Kidney (tissue), 14 donors: ENCODE measurements around the gene CAMK2N2. TPM values are rescaled to one million over a fixed set of nuclear protein-coding genes. Genes with fewer than 3 reads are reported as not detected.

Experiments
- DNase-seq, 5 donors: peaks; one replicate each; pipeline ENCODE4 v3.0.0-alpha.2; 2013 to 2020
- FAIRE-seq: peaks from 2 replicates; lab custom pipeline; 2012; peaks lifted over from hg19 to GRCh38; lab: Jason Lieb, UNC
- H3K27ac ChIP-seq, 2 donors: one replicate each; pipeline ENCODE4 v1.7.0; 2013; ENCODE audit warnings: low read depth in 2 of 2, low read length in 2 of 2, inconsistent platforms in 1 of 2
- H3K27me3 ChIP-seq: one replicate; pipeline ENCODE4 v1.7.1; 2013; ENCODE audit warnings: low read length, inconsistent platforms; ENCODE audit not compliant: control insufficient read depth, insufficient read depth
- H3K36me3 ChIP-seq, 3 donors: one replicate each; pipeline versions ENCODE4 v1.7.0 to v1.7.1; 2013; ENCODE audit warnings: low read length in 3 of 3, control low read depth in 1 of 3, inconsistent platforms in 1 of 3; ENCODE audit not compliant: insufficient read depth in 3 of 3, control insufficient read depth in 2 of 3
- H3K4me1 ChIP-seq, 3 donors: one replicate each; pipeline versions ENCODE4 v1.7.0 to v1.7.1; 2013; ENCODE audit warnings: low read length in 3 of 3, inconsistent platforms in 1 of 3, low read depth in 1 of 3; ENCODE audit not compliant: control insufficient read depth in 2 of 3, insufficient read depth in 2 of 3
- H3K4me3 ChIP-seq, 3 donors: one replicate each; pipeline versions ENCODE4 v1.7.0 to v1.8.1; 2013; ENCODE audit warnings: low read length in 3 of 3, control low read depth in 1 of 3, inconsistent platforms in 1 of 3
- H3K9ac ChIP-seq, 3 donors: one replicate each; pipeline versions ENCODE4 v1.7.0 to v1.7.1; 2013; ENCODE audit warnings: low read length in 3 of 3, control low read depth in 1 of 3, inconsistent platforms in 1 of 3
- H3K9me3 ChIP-seq, 3 donors: one replicate each; pipeline versions ENCODE4 v1.7.0 to v1.7.1; 2013; ENCODE audit warnings: low read length in 3 of 3, control low read depth in 1 of 3, inconsistent platforms in 1 of 3; ENCODE audit not compliant: control insufficient read depth in 2 of 3, insufficient read depth in 1 of 3
- CTCF ChIP-seq: IDR thresholded peaks from 3 replicates; pipeline ENCODE4 v1.5.1; 2012; ENCODE audit warnings: mild to moderate bottlenecking, moderate library complexity, borderline replicate concordance; ENCODE audit not compliant: insufficient read depth; ENCODE audit errors: extremely low read depth
- intact Hi-C: fragments of 100-400 bp; cut with DNase I; formaldehyde crosslinking; loops from one replicate; pipeline ENCODE4 v1.11.1; 2022
- polyA plus RNA-seq: library from polyadenylated mRNA; stranded (reverse); fragments of 350-450 nt; fragmentation: Illumina TruSeq; extraction: RNeasy Lipid Tissue Mini Kit (QIAGEN cat#74804); gene quantifications from one replicate; pipeline ENCODE4 v1.2.3, GENCODE V29; 2014; ENCODE audit warnings: low read depth, low replicate concordance; ENCODE audit not compliant: insufficient read depth
- total RNA-seq: library from RNA; stranded (reverse); fragmentation: NEBNext Ultra II Directional; extraction: Animal tissue kit (Norgen Biotek cat#: 25700); gene quantifications from one replicate; pipeline ENCODE4 v1.2.1, GENCODE V29; 2021
- donor health status: control.
- donor health status: control.
- donor health status: control.
- donor health status: control.
- donor health status: control.
- donor health status: DM: yes; HTN: yes; CAD: no.
- donor health status: Normal renal cell carcinoma (clear cell type).

CAMK2N2 gene
- total and polyA plus RNA-seq, 2 donors from 2014 or later = 0.31 to 0.39 TPM

- TF ChIP-seq CTCF = no peak
- Histone ChIP-seq H3K4me1 (no peaks in the 10 kb centered on the region), H3K27ac (no peak overlapping the region), H3K9ac (no peak overlapping the region), H3K27me3 (no peaks in the 10 kb centered on the region), H3K9me3 (no peaks in the 10 kb centered on the region), H3K4me3 (no peak overlapping the region), H3K36me3 (no peaks in the 10 kb centered on the region)
- intact Hi-C loops = no loop called here
- DNase-seq (no peak), FAIRE-seq (no peak)
Measured at GRCh38 chr3:184282941-184283340, 21.6 kb upstream of the CAMK2N2 start.

GRCh38 chr3:184277366-184277765 is 16.0 kb upstream of the CAMK2N2 start:
- H3K36me3 ChIP-seq = no peaks in the 10 kb centered on the region
- intact Hi-C loops = no loop called here
- no peak overlapping the region for H3K9ac ChIP-seq
- no peak for DNase-seq
- peaks cover 0 to 2% (median 0%) of the 10 kb centered on the region in 3 donors for H3K4me1 ChIP-seq
- H3K27me3 ChIP-seq = peaks cover 7% of the 10 kb centered on the region
- no peak overlapping the region for H3K4me3 ChIP-seq
- TF ChIP-seq CTCF = no peak
- FAIRE-seq = no peak
- no peak overlapping the region for H3K27ac ChIP-seq
- no peaks in the 10 kb centered on the region for H3K9me3 ChIP-seq

- intact Hi-C loops = no loop called here
- DNase-seq (peak in 2 of 5 donors; percentile 11 to 72), FAIRE-seq (no peak)
- Histone ChIP-seq H3K4me3 (no peak within 1 kb of the TSS), H3K36me3 (no peaks in the 10 kb centered on the region), H3K9ac (no peak within 1 kb of the TSS), H3K27ac (no peak within 1 kb of the TSS), H3K9me3 (no peaks in the 10 kb centered on the region), H3K27me3 (peaks cover 7% of the 10 kb centered on the region), H3K4me1 (peaks cover 0 to 2% (median 0%) of the 10 kb centered on the region in 3 donors)
- no peak for TF ChIP-seq CTCF
Measured at GRCh38 chr3:184275961-184276910, 14.9 kb upstream of the CAMK2N2 start, which contains the start of gene ECE2. ECE2 (plus strand) TSS chr3:184276022; CDS start chr3:184276154, 132 bp downstream.
